ENCODE measurements around the gene PEX5L. TPM values are rescaled to one million over a fixed set of nuclear protein-coding genes. Genes with fewer than 3 reads are reported as not detected.
A peak's percentile ranks its signal among the peaks of the same experiment; 100 is the strongest.

The PEX5L gene
- total and polyA plus RNA-seq, 10 of the 15 experiments (the other 5 are each of a cell fraction or from before 2014, with no cell fraction given), result 0.11 to 17.0 (median 0.50) TPM

DNA sequence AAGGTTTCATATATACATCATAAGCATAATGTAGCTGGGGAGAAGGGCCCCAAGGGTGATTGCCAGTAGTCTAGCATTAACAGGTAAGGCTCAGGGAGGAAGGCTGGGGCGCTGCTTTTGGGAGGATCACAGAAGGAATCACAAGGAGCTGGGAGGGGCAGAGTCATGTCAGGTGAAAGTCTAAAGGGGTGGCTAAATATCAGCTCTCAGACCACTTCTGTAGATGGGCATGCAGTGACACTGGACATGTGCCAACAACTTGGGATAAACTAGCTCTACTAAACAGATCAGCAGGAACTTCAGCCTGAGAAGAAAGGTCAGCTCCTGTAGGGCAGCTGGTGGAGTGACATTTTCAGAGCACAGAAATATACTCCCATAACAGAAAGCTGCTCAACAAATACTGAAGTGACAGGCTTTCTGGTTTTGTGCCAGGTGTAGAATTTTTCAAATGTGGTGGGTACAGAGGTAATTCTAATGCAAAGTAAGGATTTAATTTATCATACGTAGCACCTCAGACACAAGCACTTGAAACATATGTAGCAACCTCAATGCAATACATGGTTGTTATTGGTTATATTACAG lies 79.4 kb downstream of the PEX5L start:
- Histone ChIP-seq H4K20me1 (ENCODE audit: control insufficient read depth, insufficient read depth) (no peaks in the 10 kb centered on the region), H3K36me3 (ENCODE audit: control insufficient read depth in 2 of 2, insufficient read depth in 2 of 2, low read length in 1 of 2) (no peaks in the 10 kb centered on the region), H3K79me2 (ENCODE audit: control insufficient read depth, insufficient read depth, low read length) (no peaks in the 10 kb centered on the region), H3K9me3 (replicated peaks; ENCODE audit: control insufficient read depth, insufficient read depth, low read length) (peaks cover 3% of the 10 kb centered on the region; the same call in 2 of the 3 replicates), H3K4me2 (ENCODE audit: control insufficient read depth, insufficient read depth) (peak overlapping the region; percentile 75), H3K27ac (ENCODE audit: control insufficient read depth, insufficient read depth) (peak overlapping the region; percentile 70), H3K27me3 (replicated peaks in 1 of 2; ENCODE audit: control insufficient read depth in 2 of 2, insufficient read depth in 2 of 2, low read length in 1 of 2) (no peaks in the 10 kb centered on the region), H3K4me3 (no peak overlapping the region), H3K9ac (ENCODE audit: control insufficient read depth, insufficient read depth, low read length) (peak overlapping the region; percentile 35; the same call in 1 of the 2 replicates), H2AFZ (ENCODE audit: control insufficient read depth, low read depth, low read length) (peak overlapping the region; percentile 41), H3K4me1 (ENCODE audit: control insufficient read depth, insufficient read depth, low read length) (peaks cover 34% of the 10 kb centered on the region)
- BruUV-seq (replicated peaks), result no TSS peak
- in situ Hi-C loops (cut with MboI), result loop anchor here (25.0 kb wide), 2 partner anchors 895 to 1445 kb away; partner anchors contain the start of gene ZMAT3
- intact Hi-C loops (cut with micrococcal nuclease; ENCODE audit: unreplicated experiment), result loop anchor here (2.0 to 10.0 kb wide), 3 partner anchors 75 to 307 kb away; partner anchors contain the start of gene PEX5L
- ChIA-PET POLR2A (interaction anchor here (2.9 kb wide), 1 partner anchor 10 kb away, joined by 17 read pairs; no protein-coding TSS in a partner anchor), RAD21 (ENCODE audit: unreplicated experiment) (interaction anchor here (0.7 to 3.2 kb wide), 8 partner anchors 10 to 375 kb away, joined by 3 to 22 read pairs (median 9); no protein-coding TSS in a partner anchor), CTCF (interaction anchor here (0.8 to 2.0 kb wide), 6 partner anchors 10 to 146 kb away, joined by 3 to 10 read pairs (median 6); no protein-coding TSS in a partner anchor), SMC1A (ENCODE audit: uncharacterized antibody, unreplicated experiment) (interaction anchor here (0.6 to 4.4 kb wide), 20 partner anchors 7 to 593 kb away, joined by 3 to 38 read pairs (median 4); partner anchors contain the start of gene PEX5L)
- TF ChIP-seq BCL11A (IDR thresholded peaks at IDR 0.05; ENCODE audit: low read depth, low read length) (no peak), POU2F2 (IDR thresholded peaks at IDR 0.05; ENCODE audit: borderline replicate concordance, low read depth, low read length) (no peak), POLR2AphosphoS5 (IDR thresholded peaks at IDR 0.05; ENCODE audit: low read length) (no peak), POLR2AphosphoS2 (IDR thresholded peaks at IDR 0.05; ENCODE audit: low read depth, low read length) (no peak)
- WGBS (ENCODE audit: insufficient coverage, insufficient replicate concordance, low lambda C conversion rate, missing lambda C conversion rate), result 7% methylated on average over 2 of the region's 2 CpGs
- FAIRE-seq, result no peak
- DNase-seq (ENCODE audit: low read depth, low spot score), result no peak
- ATAC-seq, result peak; percentile 21

DNA sequence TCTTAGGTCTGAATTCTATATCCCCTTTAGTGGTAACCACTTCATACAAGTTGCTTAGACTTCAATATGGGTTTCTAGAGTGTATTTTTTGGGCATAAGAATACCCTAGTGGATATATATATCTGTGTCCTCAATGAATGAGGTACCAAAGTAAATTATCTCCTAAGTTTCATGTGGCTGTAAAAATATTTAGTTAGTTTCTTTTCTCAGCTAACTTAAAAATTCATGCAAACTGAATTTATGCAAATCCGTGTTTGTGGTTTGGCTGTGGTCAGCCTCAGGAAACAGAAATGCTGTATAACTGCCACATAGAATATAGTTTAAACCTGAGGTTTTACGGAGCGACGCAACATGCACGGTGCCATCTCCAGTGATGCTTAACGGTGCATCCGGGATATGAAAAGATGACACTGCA lies 80.3 kb downstream of the PEX5L start:
- intact Hi-C loops (cut with micrococcal nuclease; ENCODE audit: unreplicated experiment) (loop anchor here (1.0 to 10.0 kb wide), 4 partner anchors 27 to 308 kb away; partner anchors contain the start of gene PEX5L), in situ Hi-C loops (cut with MboI) (loop anchor here (25.0 kb wide), 2 partner anchors 894 to 1444 kb away; partner anchors contain the start of gene ZMAT3)
- Histone ChIP-seq H3K27ac (ENCODE audit: control insufficient read depth, insufficient read depth) (peak overlapping the region; percentile 70), H3K36me3 (ENCODE audit: control insufficient read depth in 2 of 2, insufficient read depth in 2 of 2, low read length in 1 of 2) (no peaks in the 10 kb centered on the region), H4K20me1 (ENCODE audit: control insufficient read depth, insufficient read depth) (no peaks in the 10 kb centered on the region), H3K4me1 (ENCODE audit: control insufficient read depth, insufficient read depth, low read length) (peaks cover 27% of the 10 kb centered on the region), H3K9ac (ENCODE audit: control insufficient read depth, insufficient read depth, low read length) (no peak overlapping the region), H3K9me3 (replicated peaks; ENCODE audit: control insufficient read depth, insufficient read depth, low read length) (peaks cover 3% of the 10 kb centered on the region; the same call in 2 of the 3 replicates), H3K4me3 (peak overlapping the region; percentile 4; the same call in 1 of the 2 replicates), H3K79me2 (ENCODE audit: control insufficient read depth, insufficient read depth, low read length) (no peaks in the 10 kb centered on the region), H2AFZ (ENCODE audit: control insufficient read depth, low read depth, low read length) (no peak overlapping the region), H3K4me2 (ENCODE audit: control insufficient read depth, insufficient read depth) (peak overlapping the region; percentile 75), H3K27me3 (replicated peaks in 1 of 2; ENCODE audit: control insufficient read depth in 2 of 2, insufficient read depth in 2 of 2, low read length in 1 of 2) (no peaks in the 10 kb centered on the region)
- SMC1A ChIA-PET (ENCODE audit: uncharacterized antibody, unreplicated experiment), result interaction anchor here (0.6 to 4.4 kb wide), 15 partner anchors 8 to 594 kb away, joined by 3 to 38 read pairs (median 4); partner anchors contain the start of gene PEX5L
- peak; percentile 80 for FAIRE-seq
- BruUV-seq (replicated peaks), result no TSS peak
- ATAC-seq, result peak; percentile 91
- POLR2A ChIA-PET, result interaction anchor here (2.9 kb wide), 1 partner anchor 11 kb away, joined by 17 read pairs; no protein-coding TSS in a partner anchor
- peak; percentile 96 for DNase-seq (ENCODE audit: low read depth, low spot score)
- CTCF ChIA-PET, result interaction anchor here (1.5 to 3.2 kb wide), 4 partner anchors 27 to 145 kb away, joined by 4 to 14 read pairs (median 8); no protein-coding TSS in a partner anchor
- WGBS (ENCODE audit: insufficient coverage, insufficient replicate concordance, low lambda C conversion rate, missing lambda C conversion rate), result 3% methylated on average over 7 of the region's 7 CpGs
- RAD21 ChIA-PET (ENCODE audit: unreplicated experiment), result interaction anchor here (1.4 to 3.2 kb wide), 7 partner anchors 11 to 376 kb away, joined by 4 to 22 read pairs (median 10); no protein-coding TSS in a partner anchor
- no peak for TF ChIP-seq MXI1 (IDR thresholded peaks at IDR 0.05; ENCODE audit: low read depth, low read length)
- TF ChIP-seq NFYA (IDR thresholded peaks at IDR 0.05; ENCODE audit: borderline replicate concordance, low read depth, low read length), result no peak
- TF ChIP-seq LARP7 (IDR thresholded peaks at IDR 0.05), result no peak
- no peak for TF ChIP-seq SMAD5 (IDR thresholded peaks at IDR 0.05; ENCODE audit: low read depth)
- TF ChIP-seq ZNF24 (IDR thresholded peaks at IDR 0.05), result no peak
- 0 out of 2 replicates have a peak, but pooled peaks have one; percentile 53 for TF ChIP-seq TCF12 (IDR thresholded peaks at IDR 0.05; ENCODE audit: low read depth, low read length)
- TF ChIP-seq MYB (IDR thresholded peaks at IDR 0.05; ENCODE audit: borderline replicate concordance, low read depth, low read length), result peak; percentile 84
- TF ChIP-seq, protein P1, sequence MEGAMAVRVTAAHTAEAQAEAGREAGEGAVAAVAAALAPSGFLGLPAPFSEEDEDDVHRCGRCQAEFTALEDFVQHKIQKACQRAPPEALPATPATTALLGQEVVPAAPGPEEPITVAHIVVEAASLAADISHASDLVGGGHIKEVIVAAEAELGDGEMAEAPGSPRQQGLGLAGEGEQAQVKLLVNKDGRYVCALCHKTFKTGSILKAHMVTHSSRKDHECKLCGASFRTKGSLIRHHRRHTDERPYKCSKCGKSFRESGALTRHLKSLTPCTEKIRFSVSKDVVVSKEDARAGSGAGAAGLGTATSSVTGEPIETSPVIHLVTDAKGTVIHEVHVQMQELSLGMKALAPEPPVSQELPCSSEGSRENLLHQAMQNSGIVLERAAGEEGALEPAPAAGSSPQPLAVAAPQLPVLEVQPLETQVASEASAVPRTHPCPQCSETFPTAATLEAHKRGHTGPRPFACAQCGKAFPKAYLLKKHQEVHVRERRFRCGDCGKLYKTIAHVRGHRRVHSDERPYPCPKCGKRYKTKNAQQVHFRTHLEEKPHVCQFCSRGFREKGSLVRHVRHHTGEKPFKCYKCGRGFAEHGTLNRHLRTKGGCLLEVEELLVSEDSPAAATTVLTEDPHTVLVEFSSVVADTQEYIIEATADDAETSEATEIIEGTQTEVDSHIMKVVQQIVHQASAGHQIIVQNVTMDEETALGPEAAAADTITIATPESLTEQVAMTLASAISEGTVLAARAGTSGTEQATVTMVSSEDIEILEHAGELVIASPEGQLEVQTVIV (IDR thresholded peaks at IDR 0.05; ENCODE audit: borderline replicate concordance, partially characterized antibody), result no peak
